ENCODE data around the gene MICOS13.

MICOS13 gene

DNA sequence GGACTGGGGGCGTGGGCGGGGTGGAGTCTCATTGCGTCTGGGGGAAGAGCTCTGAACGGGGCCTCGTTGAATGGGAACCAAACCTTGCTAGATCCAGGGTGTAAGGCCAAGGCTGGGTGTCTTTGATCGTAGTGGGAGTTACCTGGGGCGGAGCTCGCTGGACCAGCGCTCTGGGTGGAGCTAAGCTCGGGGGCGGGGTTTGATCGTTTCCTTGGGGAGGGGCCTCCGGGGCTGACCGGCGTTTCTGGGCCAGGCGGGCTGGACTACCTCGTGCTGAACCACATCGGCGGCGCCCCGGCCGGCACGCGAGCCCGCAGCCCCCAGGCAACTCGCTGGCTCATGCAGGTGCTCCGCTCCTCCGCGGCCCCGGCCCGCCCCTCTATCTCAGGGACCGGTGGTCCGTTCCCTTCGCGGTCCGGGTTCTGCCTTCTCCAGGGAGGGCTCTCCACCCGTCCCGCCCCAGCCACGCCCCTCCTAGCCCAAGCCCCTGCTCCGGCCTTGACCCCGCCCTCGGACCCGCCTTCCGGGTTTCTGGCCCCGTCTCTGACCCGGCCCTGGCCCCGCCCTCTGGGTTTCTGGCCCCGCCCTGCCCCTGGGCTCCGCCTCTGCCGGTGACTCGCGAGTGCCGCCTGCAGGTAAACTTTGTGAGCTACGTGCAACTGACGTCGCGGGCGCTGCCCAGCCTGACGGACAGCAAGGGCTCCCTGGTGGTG lies 6.5 kb upstream of the MICOS13 start:
- Histone ChIP-seq H2AFZ (ENCODE audit: low read depth, low read length) (peak overlapping the region; percentile 72; the same call in 1 of the 2 replicates), H3K9ac (ENCODE audit: low read length) (peak overlapping the region; percentile 58), H3K27me3 (ENCODE audit: low read depth, low read length) (no peaks in the 10 kb centered on the region), H3K79me2 (ENCODE audit: low read length) (peaks cover 18% of the 10 kb centered on the region), H3K36me3 (replicated peaks; ENCODE audit: low read depth, low read length) (peaks cover 14% of the 10 kb centered on the region), H3K4me1 (ENCODE audit: low read length) (peaks cover 8% of the 10 kb centered on the region), H3K4me2 (ENCODE audit: low read length) (peak overlapping the region; percentile 72), H3K9me3 (ENCODE audit: insufficient read depth, low read length) (no peaks in the 10 kb centered on the region), H3K4me3 (ENCODE audit: low read length) (peak overlapping the region; percentile 79), H3K27ac (ENCODE audit: low read length) (peak overlapping the region; percentile 38), H4K20me1 (ENCODE audit: insufficient read depth, low read length) (peaks cover 15% of the 10 kb centered on the region)
- TF ChIP-seq, protein P1, sequence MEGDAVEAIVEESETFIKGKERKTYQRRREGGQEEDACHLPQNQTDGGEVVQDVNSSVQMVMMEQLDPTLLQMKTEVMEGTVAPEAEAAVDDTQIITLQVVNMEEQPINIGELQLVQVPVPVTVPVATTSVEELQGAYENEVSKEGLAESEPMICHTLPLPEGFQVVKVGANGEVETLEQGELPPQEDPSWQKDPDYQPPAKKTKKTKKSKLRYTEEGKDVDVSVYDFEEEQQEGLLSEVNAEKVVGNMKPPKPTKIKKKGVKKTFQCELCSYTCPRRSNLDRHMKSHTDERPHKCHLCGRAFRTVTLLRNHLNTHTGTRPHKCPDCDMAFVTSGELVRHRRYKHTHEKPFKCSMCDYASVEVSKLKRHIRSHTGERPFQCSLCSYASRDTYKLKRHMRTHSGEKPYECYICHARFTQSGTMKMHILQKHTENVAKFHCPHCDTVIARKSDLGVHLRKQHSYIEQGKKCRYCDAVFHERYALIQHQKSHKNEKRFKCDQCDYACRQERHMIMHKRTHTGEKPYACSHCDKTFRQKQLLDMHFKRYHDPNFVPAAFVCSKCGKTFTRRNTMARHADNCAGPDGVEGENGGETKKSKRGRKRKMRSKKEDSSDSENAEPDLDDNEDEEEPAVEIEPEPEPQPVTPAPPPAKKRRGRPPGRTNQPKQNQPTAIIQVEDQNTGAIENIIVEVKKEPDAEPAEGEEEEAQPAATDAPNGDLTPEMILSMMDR (IDR thresholded peaks at IDR 0.05; ENCODE audit: low read depth, low read length) = peak; percentile 79
- TF ChIP-seq EZH2phosphoT487 (IDR thresholded peaks at IDR 0.05; ENCODE audit: low read depth) = no peak

DNA sequence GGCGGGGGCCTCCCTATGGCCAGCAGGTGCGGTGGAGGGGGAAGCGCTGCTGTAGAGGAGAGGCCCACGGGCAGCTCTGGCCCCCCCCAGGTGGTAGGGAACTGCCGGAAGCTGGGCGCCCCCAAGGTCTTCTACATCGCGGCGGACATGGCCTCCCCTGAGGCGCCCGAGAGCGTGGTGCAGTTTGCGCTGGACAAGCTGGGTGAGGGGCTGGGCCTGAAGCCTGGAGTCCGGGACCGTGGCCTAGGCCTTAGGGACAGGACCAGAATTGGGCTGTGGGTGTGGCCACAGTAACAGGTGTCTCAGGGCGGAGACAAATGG lies 6.0 kb upstream of the MICOS13 start:
- Histone ChIP-seq H3K4me3 (ENCODE audit: low read length) (peak overlapping the region; percentile 79), H3K27ac (ENCODE audit: low read length) (peak overlapping the region; percentile 38), H3K79me2 (ENCODE audit: low read length) (peaks cover 13% of the 10 kb centered on the region), H3K36me3 (replicated peaks; ENCODE audit: low read depth, low read length) (peaks cover 10% of the 10 kb centered on the region), H3K4me2 (ENCODE audit: low read length) (peak overlapping the region; percentile 72), H3K9me3 (ENCODE audit: insufficient read depth, low read length) (no peaks in the 10 kb centered on the region), H3K4me1 (ENCODE audit: low read length) (peaks cover 8% of the 10 kb centered on the region; the same call in 1 of the 2 replicates), H2AFZ (ENCODE audit: low read depth, low read length) (peak overlapping the region; percentile 72; the same call in 1 of the 2 replicates), H4K20me1 (ENCODE audit: insufficient read depth, low read length) (peaks cover 9% of the 10 kb centered on the region), H3K9ac (ENCODE audit: low read length) (peak overlapping the region; percentile 58), H3K27me3 (ENCODE audit: low read depth, low read length) (no peaks in the 10 kb centered on the region)
- no peak for TF ChIP-seq EZH2phosphoT487 (IDR thresholded peaks at IDR 0.05; ENCODE audit: low read depth)
- TF ChIP-seq, protein P1 (IDR thresholded peaks at IDR 0.05; ENCODE audit: low read depth, low read length) = no peak

DNA sequence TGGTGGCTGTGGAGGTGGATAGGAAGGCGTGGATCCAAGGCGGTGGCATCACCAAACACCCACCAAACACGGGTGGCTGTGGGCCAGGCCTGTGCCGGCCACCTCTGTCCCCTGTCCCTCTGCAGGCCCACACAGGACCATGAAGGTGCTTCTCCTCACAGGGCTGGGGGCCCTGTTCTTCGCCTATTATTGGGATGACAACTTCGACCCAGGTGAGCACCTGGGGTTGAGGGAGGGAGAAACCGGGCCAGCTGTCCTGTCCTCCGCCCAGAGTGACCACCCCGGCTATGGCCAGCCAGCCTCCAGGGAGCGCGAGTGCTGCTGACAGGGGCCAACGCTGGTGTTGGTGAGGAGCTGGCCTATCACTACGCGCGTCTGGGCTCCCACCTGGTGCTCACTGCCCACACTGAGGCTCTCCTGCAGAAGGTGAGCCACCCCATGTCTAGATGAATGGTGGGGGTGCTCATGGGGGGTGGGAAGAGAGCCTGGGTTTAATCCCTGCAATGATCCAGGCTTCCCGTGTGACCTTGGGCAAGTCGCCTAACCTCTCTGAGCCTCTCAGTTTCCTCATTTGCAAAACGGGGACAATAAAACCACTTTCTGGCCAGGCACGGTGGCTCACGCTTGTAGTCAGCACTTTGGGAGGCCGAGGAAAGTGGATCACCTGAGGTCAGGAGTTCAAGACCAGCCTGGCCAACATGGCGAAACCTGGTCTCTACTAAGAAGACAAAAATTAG lies 4.5 kb upstream of the MICOS13 start:
- H3K4me3 ChIP-seq (ENCODE audit: low read length) = no peak overlapping the region
- no peak overlapping the region for H3K4me2 ChIP-seq (ENCODE audit: low read length)
- H3K4me1 ChIP-seq (ENCODE audit: low read length) = peaks cover 12% of the 10 kb centered on the region; the same call in 1 of the 2 replicates
- TF ChIP-seq, protein P1 (IDR thresholded peaks at IDR 0.05; ENCODE audit: low read depth, low read length) = no peak
- peaks cover 4% of the 10 kb centered on the region for H3K79me2 ChIP-seq (ENCODE audit: low read length)
- H3K36me3 ChIP-seq (replicated peaks; ENCODE audit: low read depth, low read length) = no peaks in the 10 kb centered on the region
- no peaks in the 10 kb centered on the region for H3K27me3 ChIP-seq (ENCODE audit: low read depth, low read length)
- no peak overlapping the region for H2AFZ ChIP-seq (ENCODE audit: low read depth, low read length)
- no peak overlapping the region for H3K9ac ChIP-seq (ENCODE audit: low read length)
- H3K9me3 ChIP-seq (ENCODE audit: insufficient read depth, low read length) = no peaks in the 10 kb centered on the region
- no peak overlapping the region for H3K27ac ChIP-seq (ENCODE audit: low read length)
- H4K20me1 ChIP-seq (ENCODE audit: insufficient read depth, low read length) = no peaks in the 10 kb centered on the region

DNA sequence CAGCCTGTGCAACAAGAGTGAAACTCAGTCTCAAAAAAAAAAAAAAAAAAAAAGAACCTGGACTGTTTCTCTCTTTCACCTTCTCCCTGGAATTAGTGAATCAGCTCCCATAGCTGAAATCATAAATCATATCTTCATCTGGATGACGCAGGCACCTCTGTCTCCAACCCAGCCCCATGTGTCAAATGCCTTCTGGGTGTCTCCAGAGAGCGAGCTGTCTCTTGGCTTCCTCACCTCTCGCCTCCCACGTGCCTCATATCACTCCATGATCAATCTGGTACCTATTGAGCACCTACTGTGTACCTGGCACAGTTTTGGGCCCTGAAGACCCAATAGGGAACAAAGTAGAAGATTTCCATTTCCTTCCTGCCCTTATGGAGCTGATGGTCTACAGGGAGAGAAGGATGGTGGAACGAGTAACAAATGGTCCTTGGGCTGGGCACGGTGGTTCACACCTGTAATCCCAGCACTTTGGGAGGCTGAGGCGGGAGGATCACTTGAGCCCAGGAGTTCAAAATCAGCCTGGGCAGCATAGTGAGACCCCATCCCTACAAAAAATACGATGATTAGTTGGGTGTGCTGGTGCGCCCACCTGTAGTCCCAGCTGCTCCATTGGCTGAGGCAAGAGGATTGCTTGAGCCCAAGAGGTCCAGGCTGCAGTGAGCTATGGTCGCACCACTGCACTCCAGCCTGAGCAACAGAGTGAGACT lies 3.0 kb upstream of the MICOS13 start:
- H4K20me1 ChIP-seq (ENCODE audit: insufficient read depth, low read length) = no peaks in the 10 kb centered on the region
- H3K4me3 ChIP-seq (ENCODE audit: low read length) = no peak overlapping the region
- H3K27ac ChIP-seq (ENCODE audit: low read length) = no peak overlapping the region
- H2AFZ ChIP-seq (ENCODE audit: low read depth, low read length) = no peak overlapping the region
- TF ChIP-seq, protein P1 (IDR thresholded peaks at IDR 0.05; ENCODE audit: low read depth, low read length) = no peak
- no peak for TF ChIP-seq EZH2phosphoT487 (IDR thresholded peaks at IDR 0.05; ENCODE audit: low read depth)
- no peak overlapping the region for H3K9ac ChIP-seq (ENCODE audit: low read length)
- H3K36me3 ChIP-seq (replicated peaks; ENCODE audit: low read depth, low read length) = no peaks in the 10 kb centered on the region
- H3K9me3 ChIP-seq (ENCODE audit: insufficient read depth, low read length) = no peaks in the 10 kb centered on the region
- no peak overlapping the region for H3K4me2 ChIP-seq (ENCODE audit: low read length)
- H3K4me1 ChIP-seq (ENCODE audit: low read length) = peaks cover 17% of the 10 kb centered on the region; the same call in 1 of the 2 replicates
- no peaks in the 10 kb centered on the region for H3K27me3 ChIP-seq (ENCODE audit: low read depth, low read length)
- H3K79me2 ChIP-seq (ENCODE audit: low read length) = peaks cover 12% of the 10 kb centered on the region
